A673 (cell line): ENCODE measurements around the gene TRAPPC10. TPM values are rescaled to one million over a fixed set of nuclear protein-coding genes. Genes with fewer than 3 reads are reported as not detected.
"Not testable (repeated sequence)": the region's sequence is repeated elsewhere in the genome, so short reads cannot be mapped to it uniquely, and the experiment has no call there.

ENCODE experiments used
- BruUV-seq: library from RNA; stranded (reverse); fragments of 400-500 nt; replicated peaks from 2 replicates; lab custom pipeline; 2021; lab: Mats Ljungman, UMichigan
- CTCF ChIA-PET: fragments of 300-600 bp; sonication (Branson Sonifier 250); formaldehyde crosslinking; loops from one replicate; lab custom pipeline; 2022; ENCODE audit warnings: antibody characterized with exemption; lab: Charles Lee
- POLR2A ChIA-PET: fragments of 300-600 bp; sonication (Branson Sonifier 250); formaldehyde crosslinking; loops from one replicate; lab custom pipeline; 2022; ENCODE audit warnings: antibody characterized with exemption; ENCODE audit not compliant: low non-redundant PET; lab: Charles Lee
- DNase-seq: peaks from one replicate; pipeline ENCODE4 v3.0.0-alpha.2; 2015; ENCODE audit warnings: low spot score
- H3K27ac ChIP-seq: fragments of 200-600 bp; sonication (generic); 2 replicates; pipeline ENCODE4 v1.5.1; 2016; ENCODE audit warnings: mixed run types, low read depth, mild to moderate bottlenecking, mixed read lengths, antibody characterized with exemption, low read length; ENCODE audit not compliant: poor library complexity, severe bottlenecking
- H3K27me3 ChIP-seq: fragments of 200-600 bp; sonication (generic); replicated peaks from 2 replicates; pipeline ENCODE4 v1.6.1; 2017; ENCODE audit warnings: mixed run types, low read depth, mild to moderate bottlenecking, mixed read lengths, antibody characterized with exemption, low read length; ENCODE audit not compliant: insufficient read depth, poor library complexity
- H3K36me3 ChIP-seq: fragments of 200-600 bp; sonication (generic); 2 replicates; pipeline ENCODE4 v1.6.1; 2016; ENCODE audit warnings: mixed run types, mild to moderate bottlenecking, mixed read lengths, antibody characterized with exemption, low read length; ENCODE audit not compliant: insufficient read depth, poor library complexity, severe bottlenecking
- H3K4me1 ChIP-seq: fragments of 200-600 bp; sonication (generic); 2 replicates; pipeline ENCODE4 v1.6.1; 2017; ENCODE audit warnings: mixed run types, mild to moderate bottlenecking, mixed read lengths, antibody characterized with exemption, low read length; ENCODE audit not compliant: insufficient read depth, poor library complexity, severe bottlenecking
- H3K4me3 ChIP-seq: fragments of 200-600 bp; sonication (generic); 2 replicates; pipeline ENCODE4 v1.5.1; 2016; ENCODE audit warnings: low read depth, mixed run types, mild to moderate bottlenecking, mixed read lengths, low read length; ENCODE audit not compliant: poor library complexity, severe bottlenecking
- H3K9me3 ChIP-seq: fragments of 200-600 bp; sonication (generic); 2 replicates; pipeline ENCODE4 v1.6.1; 2016; ENCODE audit warnings: mixed run types, low read depth, mild to moderate bottlenecking, mixed read lengths, antibody characterized with exemption, low read length; ENCODE audit not compliant: poor library complexity, severe bottlenecking
- intact Hi-C: fragments of 100-400 bp; cut with micrococcal nuclease; formaldehyde crosslinking; loops from one replicate; pipeline ENCODE4 v1.10.0; 2022; ENCODE audit not compliant: unreplicated experiment
- total RNA-seq: library from RNA; stranded (reverse); gene quantifications from 2 replicates; pipeline ENCODE4 v1.2.3, GENCODE V29; 2021

Gene TRAPPC10
- total RNA-seq, 1 experiment from 2014 or later, result 51.4 TPM

- intact Hi-C loops, H3K36me3 ChIP-seq, DNase-seq, H3K9me3 ChIP-seq, H3K27me3 ChIP-seq, CTCF ChIA-PET, POLR2A ChIA-PET, BruUV-seq, H3K4me1 ChIP-seq, H3K4me3 ChIP-seq, H3K27ac ChIP-seq: not testable (repeated sequence)
These were observed 127.9 kb downstream of the TRAPPC10 start for GRCh38 chr21:44139787-44140551.

DNA sequence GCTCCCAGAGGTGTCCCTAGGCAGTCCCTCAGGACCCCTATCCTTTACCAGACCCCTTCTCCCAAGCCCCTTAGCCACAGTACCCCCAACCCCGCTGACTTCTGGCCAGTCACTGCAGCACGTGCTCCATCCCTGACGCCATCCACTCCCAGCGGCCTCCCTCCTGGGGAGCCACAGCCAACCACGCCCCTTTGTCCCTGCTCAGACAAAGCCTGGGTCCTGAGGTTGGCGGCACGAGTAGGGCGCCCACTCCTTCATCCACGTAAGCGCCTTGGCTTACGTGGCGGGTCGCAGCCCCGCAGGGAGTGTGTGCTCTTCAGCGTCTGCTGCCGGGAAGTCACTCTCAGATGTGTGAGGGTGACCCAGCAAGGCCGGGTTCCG lies 128.4 kb downstream of the TRAPPC10 start:
- BruUV-seq, H3K4me3 ChIP-seq, H3K9me3 ChIP-seq, intact Hi-C loops, DNase-seq, CTCF ChIA-PET, POLR2A ChIA-PET, H3K36me3 ChIP-seq, H3K4me1 ChIP-seq, H3K27me3 ChIP-seq, H3K27ac ChIP-seq: not testable (repeated sequence)

GRCh38 chr21:44142470-44142869 lies 130.4 kb downstream of the TRAPPC10 start:
- H3K4me3 ChIP-seq, H3K27ac ChIP-seq, CTCF ChIA-PET, POLR2A ChIA-PET, H3K4me1 ChIP-seq, BruUV-seq, H3K36me3 ChIP-seq, H3K27me3 ChIP-seq, DNase-seq, intact Hi-C loops, H3K9me3 ChIP-seq: not testable (repeated sequence)

DNA sequence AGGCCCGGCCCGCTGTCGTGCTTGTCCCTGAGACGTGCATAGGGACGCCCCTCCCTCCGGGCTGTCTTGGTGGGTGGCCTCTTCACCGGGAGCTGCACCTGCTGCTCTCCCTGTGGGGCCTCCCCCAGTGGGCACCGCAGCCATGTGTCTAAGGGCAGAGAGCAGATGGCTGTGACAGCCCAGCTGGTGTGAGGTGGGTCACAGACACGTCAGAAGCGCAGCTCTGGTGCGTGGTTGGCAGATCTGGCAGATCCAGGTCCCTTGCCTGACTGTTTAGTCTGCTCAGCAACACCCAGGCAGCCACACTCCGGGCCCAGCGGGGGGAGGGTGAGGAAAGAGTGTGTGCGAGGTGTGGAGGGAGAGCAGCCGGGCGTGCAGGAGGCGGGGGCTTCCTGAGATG lies 131.3 kb downstream of the TRAPPC10 start:
- BruUV-seq, intact Hi-C loops, H3K27me3 ChIP-seq, H3K36me3 ChIP-seq, DNase-seq, H3K27ac ChIP-seq, H3K4me3 ChIP-seq, POLR2A ChIA-PET, CTCF ChIA-PET, H3K9me3 ChIP-seq, H3K4me1 ChIP-seq: not testable (repeated sequence)

GRCh38 chr21:44143996-44144395 lies 131.9 kb downstream of the TRAPPC10 start:
- CTCF ChIA-PET, H3K36me3 ChIP-seq, H3K9me3 ChIP-seq, POLR2A ChIA-PET, BruUV-seq, H3K27ac ChIP-seq, intact Hi-C loops, H3K4me1 ChIP-seq, DNase-seq, H3K27me3 ChIP-seq, H3K4me3 ChIP-seq: not testable (repeated sequence)

- H3K4me3 ChIP-seq, H3K27ac ChIP-seq, CTCF ChIA-PET, H3K9me3 ChIP-seq, DNase-seq, H3K36me3 ChIP-seq, H3K27me3 ChIP-seq, intact Hi-C loops, POLR2A ChIA-PET, H3K4me1 ChIP-seq: not testable (repeated sequence)
- TSS peak; percentile 90 for BruUV-seq
These were observed 132.9 kb downstream of the TRAPPC10 start for GRCh38 chr21:44144784-44145602.

DNA sequence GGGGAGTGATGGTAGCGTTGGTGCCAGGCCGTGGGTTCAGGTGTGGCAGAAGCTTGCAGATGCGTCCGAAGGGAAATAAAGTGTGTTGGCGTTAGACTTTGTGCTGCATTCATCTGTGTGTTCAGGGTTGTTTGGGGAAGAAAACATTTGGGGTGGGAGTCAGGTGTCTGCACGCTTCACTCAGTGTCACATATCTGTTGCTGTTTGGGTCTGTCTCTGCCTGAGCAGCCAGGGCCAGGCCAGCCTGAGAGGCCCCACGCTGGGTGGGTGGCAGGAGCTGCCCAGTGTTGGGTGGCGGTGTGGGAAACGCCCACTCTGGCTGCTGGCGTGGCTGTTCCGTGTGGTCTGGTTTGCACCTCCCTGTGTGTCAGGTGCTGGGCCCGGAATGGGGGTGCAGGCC lies 133.5 kb downstream of the TRAPPC10 start:
- H3K27me3 ChIP-seq, H3K9me3 ChIP-seq, H3K4me3 ChIP-seq, H3K4me1 ChIP-seq, CTCF ChIA-PET, intact Hi-C loops, DNase-seq, H3K27ac ChIP-seq, BruUV-seq, POLR2A ChIA-PET, H3K36me3 ChIP-seq: not testable (repeated sequence)
